ENCODE measurements around the gene CRTAP.
"Not testable (repeated sequence)": the region's sequence is repeated elsewhere in the genome, so short reads cannot be mapped to it uniquely, and the experiment has no call there.

CRTAP gene
- long read RNA-seq, donor 1, full-length matches to known transcripts: 32 of 32 reads
- long read RNA-seq, donor 1, partial matches to known transcripts: 0 of 32 reads
- long read RNA-seq, donor 1, other reads (novel, unspliced or antisense): 0 of 32 reads
- long read RNA-seq, donor 2, full-length matches to known transcripts: 22 of 22 reads
- long read RNA-seq, donor 2, partial matches to known transcripts: 0 of 22 reads
- long read RNA-seq, donor 2, other reads (novel, unspliced or antisense): 0 of 22 reads
- long read RNA-seq, donor 3, full-length matches to known transcripts: 13 of 13 reads
- long read RNA-seq, donor 3, partial matches to known transcripts: 0 of 13 reads
- long read RNA-seq, donor 3, other reads (novel, unspliced or antisense): 0 of 13 reads
- long read RNA-seq, donor 4, full-length matches to known transcripts: 14 of 67 reads
- long read RNA-seq, donor 4, partial matches to known transcripts: 53 of 67 reads
- long read RNA-seq, donor 4, other reads (novel, unspliced or antisense): 0 of 67 reads
- long read RNA-seq, donor 5, full-length matches to known transcripts: 34 of 44 reads
- long read RNA-seq, donor 5, partial matches to known transcripts: 10 of 44 reads
- long read RNA-seq, donor 5, other reads (novel, unspliced or antisense): 0 of 44 reads
- long read RNA-seq, donor 6, full-length matches to known transcripts: 30 of 73 reads
- long read RNA-seq, donor 6, partial matches to known transcripts: 43 of 73 reads
- long read RNA-seq, donor 6, other reads (novel, unspliced or antisense): 0 of 73 reads
- long read RNA-seq, donor 7, full-length matches to known transcripts: 53 of 92 reads
- long read RNA-seq, donor 7, partial matches to known transcripts: 34 of 92 reads
- long read RNA-seq, donor 7, other reads (novel, unspliced or antisense): 5 of 92 reads
- long read RNA-seq, donor 8, full-length matches to known transcripts: 17 of 22 reads
- long read RNA-seq, donor 8, partial matches to known transcripts: 0 of 22 reads
- long read RNA-seq, donor 8, other reads (novel, unspliced or antisense): 5 of 22 reads

DNA sequence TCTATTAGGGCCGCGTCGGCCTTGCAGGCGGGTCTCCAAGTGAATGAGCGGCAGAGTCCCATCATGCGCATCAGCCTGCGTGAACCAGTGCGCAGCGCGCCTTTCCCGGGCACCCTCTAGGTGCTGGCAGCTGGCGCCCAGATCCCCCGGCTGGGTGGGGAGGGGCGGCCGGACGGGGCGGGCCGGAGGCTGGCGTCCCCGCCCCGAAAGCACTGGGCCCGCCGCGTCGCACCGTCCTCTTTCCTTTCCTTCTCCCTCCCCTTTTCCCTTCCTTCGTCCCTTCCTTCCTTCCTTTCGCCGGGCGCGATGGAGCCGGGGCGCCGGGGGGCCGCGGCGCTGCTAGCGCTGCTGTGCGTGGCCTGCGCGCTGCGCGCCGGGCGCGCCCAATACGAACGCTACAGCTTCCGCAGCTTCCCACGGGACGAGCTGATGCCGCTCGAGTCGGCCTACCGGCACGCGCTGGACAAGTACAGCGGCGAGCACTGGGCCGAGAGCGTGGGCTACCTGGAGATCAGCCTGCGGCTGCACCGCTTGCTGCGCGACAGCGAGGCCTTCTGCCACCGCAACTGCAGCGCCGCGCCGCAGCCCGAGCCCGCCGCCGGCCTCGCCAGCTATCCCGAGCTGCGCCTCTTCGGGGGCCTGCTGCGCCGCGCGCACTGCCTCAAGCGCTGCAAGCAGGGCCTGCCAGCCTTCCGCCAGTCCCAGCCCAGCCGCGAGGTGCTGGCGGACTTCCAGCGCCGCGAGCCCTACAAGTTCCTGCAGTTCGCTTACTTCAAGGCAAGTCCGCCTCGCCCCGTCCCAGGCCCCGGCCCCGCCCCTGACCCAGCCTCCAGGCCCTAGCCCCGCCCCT lies at the start of gene CRTAP:
TSS of gene CRTAP (plus strand) at position 243 of the 850 bp plus-strand sequence. CDS start at position 307, 64 bp downstream.
- peak; percentile 98 for DNase-seq

DNA sequence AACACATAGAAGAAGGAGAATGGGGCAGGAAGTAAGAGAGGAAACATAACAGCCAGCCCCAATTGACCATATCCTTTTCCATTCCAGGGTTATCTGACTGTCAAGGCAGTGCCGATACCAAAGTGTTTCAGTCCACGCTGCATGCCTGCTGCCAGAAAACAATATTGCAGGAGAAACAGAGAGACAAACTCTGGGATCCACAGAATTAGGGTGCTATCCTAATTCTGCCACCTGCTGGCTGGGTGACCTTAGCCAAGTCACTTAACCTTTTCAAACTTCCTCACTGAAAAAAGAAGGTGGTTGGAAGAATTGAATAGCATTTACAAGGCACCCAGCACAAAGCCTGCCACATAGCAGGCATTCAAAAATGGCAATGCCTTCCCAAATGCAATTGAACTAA lies 48.9 kb upstream of the CRTAP start:
- DNase-seq: no peak

DNA sequence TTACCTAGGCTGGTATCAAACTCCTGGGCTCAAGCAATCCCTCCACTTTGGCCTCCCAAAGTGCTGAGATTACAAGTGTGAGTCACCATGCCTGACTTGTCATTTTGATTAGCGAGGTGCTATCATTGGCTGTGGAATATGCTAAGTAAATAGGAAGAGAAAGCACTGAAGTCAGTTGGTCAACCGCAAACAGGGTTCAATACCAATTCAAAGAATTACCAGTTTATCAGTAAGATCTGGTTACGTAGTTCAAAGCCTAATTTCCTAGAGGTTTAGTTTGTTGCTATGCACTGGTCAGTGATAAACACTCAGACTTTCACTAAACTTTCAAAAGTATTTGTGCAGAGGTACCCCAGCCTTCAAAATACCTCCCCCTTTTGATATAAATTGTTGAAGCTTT lies 46.3 kb upstream of the CRTAP start:
- no peak for DNase-seq

DNA sequence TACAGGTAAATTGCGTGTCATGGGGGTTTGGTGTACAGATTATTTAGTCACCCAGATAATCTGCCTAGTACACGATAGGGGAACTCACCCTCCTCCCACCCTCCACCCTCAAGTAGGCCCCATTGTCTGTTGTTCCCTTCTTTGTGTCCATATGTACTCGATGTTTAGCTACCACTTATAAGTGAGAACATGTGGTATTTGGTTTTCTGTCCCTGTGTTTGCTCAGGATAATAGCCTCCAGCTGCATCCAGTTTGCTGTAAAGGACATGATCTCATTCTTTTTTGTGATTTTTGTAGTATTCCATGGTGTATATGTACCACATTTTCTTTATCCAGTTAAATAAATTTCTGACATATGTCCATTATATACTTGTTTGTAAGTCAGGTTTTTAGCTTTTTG lies 44.0 kb upstream of the CRTAP start:
- not testable (repeated sequence) for DNase-seq

DNA sequence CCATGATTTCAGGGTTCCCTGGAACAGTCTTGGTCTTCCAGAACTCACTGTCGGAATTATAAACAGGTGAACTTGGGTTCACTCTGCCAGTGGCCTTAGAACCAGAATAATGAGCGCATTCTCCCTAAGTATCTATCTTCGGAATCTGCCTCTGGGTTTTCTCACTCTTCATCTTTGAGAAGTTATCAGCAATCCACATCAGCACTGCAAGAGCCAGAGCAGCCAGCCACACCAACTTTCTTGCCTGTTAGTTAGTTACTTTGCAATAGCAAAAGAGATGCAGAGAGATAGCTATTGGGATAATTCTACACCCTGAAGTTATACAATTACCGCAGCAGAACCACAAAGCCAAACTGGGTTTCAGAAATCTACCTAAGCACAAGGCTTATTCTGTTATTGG lies 42.6 kb upstream of the CRTAP start:
- DNase-seq: no peak

DNA sequence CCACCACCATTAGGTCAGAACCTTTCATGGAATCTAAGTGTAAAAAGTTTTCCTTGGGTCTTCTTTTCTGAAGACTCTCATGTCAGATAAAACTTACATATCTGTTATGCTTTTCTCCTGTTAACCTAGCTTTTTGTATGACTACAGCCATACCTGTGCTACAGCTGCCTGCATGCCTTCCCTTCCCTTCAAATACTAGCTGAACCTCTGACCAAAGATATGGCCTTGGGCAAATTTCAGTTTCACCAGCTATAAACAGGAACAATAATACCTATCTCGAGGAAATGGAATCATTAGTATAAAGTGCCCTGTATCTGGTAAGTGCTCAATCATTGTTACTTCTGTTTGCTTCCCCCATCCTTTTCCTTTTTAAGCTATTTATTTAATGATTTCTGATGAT lies 41.9 kb upstream of the CRTAP start:
- DNase-seq: no peak

DNA sequence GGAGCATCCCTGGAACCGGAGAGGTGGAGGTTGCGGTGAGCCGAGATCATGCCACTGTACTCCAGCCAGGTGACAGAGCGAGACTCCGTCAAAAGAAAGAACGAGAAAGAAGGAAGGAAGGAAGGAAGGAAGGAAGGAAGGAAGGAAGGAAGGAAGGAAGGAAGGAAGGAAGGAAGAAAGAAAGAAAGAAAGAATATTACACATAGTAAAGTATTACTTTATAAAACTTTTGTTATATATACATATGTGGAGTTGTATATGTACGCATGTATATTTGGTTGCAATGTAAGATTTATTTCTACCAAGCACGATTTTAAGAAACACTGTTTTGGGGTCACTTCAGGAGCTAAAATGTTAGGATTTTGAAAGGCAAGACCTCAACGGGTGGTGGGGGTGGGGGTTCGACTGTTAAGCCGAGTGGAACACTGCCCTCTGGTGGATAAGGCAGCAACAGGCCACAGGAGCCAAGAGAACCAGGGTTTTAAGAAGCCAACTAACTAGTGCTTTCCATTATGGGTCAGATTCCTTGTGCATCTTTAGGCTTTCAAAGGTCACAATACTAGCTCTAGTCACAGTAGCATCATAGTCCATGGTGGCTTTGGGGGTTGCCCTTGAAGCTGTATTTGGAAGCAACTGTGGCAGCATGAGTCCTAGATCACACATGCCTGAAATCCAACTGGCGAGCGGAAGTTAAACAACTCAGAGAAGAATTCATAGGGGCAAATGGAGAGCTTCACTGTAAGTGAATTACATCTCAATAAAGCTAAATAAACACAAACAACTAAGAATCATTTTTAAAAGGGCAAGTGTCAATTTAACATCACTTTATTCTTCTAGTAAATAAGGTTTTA lies 39.4 kb upstream of the CRTAP start:
- peak; percentile 23 for DNase-seq

DNA sequence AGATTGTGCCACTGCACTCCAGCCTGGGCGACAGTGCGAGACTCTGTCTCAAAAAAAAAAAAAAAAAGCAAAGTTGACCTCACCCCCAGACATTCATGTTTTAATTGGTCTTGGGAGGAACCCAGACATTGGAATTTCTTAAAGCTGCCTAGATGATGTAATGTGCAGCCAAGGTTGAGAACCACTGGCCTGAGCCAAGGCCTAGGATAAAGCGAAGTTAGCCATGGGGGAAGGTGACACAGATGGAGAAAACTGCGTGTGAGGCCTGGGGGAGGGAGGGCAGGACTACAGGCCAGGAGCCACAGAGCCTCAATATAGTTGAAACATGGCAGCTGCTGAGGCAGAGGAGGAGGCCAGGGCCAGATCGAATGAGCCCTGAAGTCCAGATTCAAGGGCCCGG lies 37.8 kb upstream of the CRTAP start:
- no peak for DNase-seq

DNA sequence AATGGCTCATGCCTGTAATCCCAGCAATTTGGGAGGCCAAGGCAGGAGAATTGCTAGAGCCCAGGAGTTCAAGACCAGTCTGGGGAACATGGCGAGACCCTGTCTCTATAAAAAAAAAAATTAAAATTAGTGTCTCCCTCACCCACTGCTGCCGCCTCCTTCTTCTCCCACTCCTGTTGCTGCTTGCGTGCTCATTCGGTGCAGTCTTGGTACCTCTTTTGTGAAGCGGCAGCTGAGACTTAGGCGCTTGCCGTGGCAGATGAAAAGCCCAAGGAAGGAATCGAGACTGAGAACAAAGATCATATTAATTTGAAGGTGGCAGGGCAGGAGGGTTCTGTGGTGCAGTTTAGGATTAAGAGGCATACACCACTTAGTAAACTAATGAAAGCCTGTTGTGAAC lies 36.9 kb upstream of the CRTAP start:
- no peak for DNase-seq

DNA sequence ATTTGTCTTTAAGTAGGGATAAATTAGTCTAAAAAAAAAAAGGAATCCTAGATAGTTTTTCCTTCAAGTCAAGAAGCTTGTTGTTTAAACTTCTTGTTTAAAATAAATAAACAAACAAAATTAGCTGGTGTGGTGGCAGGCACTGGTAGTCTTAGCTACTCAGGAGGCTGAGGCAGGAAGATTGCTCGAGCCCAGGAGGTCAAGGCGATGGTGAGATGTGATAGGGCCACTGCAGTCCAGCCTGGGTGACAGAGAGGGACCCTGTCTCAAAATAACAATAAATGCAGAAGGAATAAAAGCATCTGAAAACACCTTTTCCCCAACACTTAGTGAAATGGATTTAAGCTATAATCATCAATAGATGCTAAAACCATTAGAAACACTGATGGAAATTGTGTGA lies 35.8 kb upstream of the CRTAP start:
- DNase-seq: no peak

DNA sequence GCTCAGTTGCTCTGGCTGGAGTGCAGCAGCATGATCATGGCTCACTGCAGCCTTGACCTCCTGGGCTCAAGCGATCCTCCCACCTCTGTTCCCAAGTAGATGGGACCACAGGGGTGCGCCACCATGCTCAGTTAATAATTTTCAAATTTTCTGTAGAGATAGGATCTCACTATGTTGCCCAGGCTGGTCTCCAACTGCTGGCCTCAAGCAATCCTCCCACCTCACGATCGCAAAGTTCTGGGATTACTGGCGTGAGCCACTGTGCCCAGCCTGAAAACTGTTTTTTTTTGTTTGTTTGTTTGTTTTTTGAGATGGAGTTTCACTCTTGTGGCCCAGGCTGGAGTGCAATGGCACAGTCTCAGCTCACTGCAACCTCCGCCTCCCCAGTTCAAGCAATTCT lies 34.0 kb upstream of the CRTAP start:
- not testable (repeated sequence) for DNase-seq

DNA sequence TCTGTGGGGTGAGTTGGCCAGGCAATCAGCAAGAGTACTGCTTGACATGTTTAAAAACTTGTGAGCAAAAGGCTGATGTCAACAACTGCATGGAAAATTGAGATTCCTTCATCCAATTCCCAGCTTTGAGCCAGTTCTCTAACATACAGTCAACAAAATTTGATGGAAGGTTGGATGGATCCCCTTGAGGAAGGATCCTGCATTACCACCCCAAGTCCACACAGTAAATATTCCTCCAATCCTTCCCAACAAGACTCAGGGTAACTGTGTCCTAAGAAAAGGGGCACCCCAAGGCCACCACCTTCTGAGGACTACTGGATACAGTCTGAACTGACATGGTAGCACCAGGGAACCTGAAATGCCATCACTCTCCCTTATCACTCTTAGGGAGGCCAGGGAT lies 32.0 kb upstream of the CRTAP start:
- no peak for DNase-seq

DNA sequence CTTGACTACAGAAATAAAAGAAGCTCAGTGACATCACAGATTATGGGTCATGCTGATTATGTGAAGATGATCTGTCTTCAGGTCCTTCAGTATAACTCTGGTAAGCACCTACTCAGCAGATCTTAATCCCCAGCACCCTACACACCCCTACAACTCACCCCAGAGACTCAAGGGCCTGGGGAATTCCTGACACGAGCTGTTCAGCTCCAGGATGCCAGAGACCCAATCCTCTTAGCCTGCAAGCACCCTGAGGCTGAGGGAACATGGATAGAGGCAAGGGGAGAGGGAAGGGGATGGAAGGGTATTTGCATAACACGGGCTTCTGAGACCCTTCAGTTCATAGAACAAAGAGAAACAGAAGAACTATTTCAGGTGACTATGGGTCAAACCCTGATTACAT lies 29.9 kb upstream of the CRTAP start:
- no peak for DNase-seq

DNA sequence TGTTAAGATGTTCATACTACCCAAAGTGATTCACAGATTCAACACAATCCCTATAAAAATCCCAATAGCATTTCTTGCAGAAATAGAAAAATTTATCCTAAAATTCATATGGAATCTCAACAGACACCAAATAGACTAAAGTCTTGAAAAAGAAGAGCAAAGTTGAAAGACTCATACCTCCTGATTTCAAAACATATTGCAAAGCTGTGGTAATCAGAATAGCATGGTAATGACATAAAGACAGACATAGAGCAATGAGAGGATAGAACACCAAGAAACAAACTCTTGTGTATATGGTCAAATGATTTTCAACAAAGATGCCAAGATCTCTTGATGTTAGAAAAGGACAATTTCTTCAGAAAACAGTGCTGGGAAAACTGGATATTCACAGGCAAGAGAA lies 25.1 kb upstream of the CRTAP start:
- no peak for DNase-seq

DNA sequence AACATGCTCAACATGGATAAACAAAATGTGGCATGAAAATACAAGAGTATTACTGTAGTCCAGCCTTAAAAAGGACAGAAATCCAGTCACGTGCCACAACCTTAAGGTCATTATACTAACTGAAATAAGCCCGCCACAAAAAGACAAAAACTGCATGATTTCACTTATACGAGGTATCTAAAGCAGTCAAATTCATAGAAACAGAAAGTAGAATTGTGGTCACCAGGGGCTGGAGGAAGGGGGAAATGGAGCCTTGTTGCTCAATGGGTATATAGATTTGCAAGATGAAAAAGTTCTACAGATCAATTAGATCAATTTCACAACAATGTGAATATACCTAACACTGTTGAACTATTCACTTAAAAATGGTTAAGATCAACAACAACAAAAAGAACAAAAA lies 24.3 kb upstream of the CRTAP start:
- DNase-seq: no peak

DNA sequence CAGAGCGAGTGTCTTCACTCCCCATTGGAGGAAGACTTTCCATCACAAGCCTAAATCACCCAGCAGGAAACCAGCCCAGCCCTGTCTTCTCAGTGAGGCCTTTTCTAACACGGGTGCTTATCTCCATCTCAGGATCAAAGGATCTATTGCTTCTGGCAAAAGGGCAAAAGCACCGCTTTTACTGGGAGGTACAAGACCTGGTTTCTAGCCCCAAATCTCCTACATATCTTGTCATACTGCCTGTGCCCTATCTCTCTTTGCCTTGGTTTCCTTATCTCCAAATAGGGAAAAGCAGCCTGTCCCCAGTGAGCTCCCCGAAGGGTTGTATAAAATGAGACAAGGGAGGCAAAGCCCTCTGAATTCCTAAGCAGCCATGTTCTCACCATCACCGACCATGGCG lies 22.1 kb upstream of the CRTAP start:
- DNase-seq: no peak

DNA sequence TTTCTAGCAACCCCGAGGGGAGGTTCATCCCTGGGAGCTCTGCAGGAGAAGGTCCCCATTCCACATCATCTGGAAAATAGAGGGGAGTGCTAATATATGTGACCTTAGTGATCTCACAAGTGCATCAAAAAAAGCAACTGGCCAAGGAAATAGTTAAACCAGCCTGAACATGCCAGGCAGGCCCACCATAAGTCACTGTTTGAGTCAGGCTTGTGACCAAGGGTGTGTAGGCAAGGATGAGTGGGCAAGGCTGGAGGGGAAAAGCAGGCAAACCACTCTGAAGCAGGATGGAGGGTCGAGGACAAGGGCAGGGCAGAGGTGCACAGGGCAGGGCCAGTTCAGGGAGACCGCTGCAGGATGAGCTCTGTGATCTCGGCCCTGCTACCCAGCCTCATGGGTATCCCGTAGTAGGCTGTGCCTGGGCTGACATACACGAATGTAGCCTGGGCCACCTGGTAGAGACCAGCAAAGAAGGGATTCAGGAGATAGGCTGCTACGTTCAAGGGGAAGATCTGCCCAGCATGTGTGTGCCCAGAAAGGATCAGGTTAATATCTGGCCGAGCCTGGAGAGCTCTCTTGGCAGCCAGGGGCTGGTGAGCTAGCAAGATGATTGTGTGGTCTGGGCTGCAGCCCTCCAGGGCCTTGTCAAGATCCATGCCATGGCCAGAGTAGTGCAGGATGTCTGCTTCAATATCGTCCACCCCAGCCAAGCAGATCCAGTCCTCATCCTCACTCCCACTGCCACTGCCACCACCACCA lies 21.1 kb upstream of the CRTAP start:
- no peak for DNase-seq

DNA sequence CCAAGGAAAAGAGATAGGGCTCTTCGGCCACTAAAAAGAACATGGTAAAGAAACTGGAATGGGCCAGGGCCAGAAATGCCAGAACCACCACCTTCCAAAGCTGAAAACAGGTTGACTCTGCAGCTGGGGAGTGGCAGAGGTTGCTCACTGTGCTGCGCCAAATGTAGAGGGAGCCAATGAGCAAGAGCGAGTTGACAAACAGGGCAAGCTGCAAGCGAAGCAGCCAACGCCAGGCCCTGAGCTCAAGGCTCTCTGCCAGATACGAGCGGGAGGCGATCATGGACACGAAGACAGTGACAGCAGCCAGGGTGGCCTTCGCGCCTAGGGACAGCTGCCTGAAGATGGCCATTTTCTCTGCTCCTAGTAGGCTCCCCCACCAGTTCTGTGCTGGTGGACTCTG lies 20.0 kb upstream of the CRTAP start:
- DNase-seq: no peak

DNA sequence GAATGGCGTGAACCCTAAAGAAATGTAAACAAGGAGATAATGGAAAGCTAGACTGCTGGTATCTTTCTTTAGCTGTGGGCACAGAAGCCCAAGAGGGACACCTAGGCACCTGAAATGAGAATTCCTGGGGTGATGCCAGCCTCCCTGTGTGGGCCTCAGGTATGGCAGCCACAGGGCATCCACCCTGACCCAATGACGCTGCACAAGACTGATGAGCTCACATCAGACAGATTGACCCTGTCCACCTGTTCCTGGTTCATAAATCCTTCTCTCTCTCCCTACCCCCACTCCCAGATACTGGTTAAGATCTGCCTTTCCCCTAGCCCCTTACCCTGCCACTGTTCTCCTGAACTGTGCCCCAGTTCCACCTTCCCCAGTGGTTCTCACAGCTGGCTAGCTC lies 18.4 kb upstream of the CRTAP start:
- DNase-seq: peak; percentile 9

DNA sequence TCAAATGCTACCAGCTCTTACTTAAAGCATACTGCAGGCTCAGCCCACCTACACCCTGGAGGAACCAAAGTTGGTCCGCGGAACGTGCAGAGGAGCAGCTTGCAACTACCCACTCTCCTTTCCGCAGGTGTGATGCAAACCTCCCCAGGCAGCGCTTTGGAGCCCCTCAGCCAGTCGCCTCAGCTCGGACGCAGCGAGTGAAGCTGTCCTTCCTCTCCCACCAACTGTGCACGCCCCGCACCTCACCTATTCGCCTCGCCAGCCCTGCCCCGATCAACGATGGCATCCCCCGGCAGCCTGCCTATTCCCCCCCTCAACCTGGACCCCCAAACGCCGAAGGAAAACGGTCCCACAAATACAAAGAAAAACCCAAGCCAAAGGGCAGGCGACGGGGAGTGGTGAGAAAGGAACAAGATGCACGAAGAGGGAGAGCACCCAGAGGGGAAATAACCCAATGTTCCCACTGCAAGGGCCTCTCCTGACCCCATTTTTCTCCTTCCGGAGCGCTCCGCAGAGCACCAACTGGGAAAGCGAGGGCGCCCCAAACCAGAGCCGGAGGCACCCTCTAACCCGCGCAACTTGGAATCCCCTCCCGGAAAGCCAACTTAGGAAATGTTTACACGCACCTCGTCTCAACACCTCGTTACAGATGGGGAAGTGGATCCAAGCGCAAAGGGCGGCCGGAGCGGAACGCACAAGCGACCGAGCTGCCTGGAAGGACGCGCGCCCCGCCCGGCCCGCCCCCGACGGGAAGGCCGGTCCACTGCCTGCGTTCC lies 17.5 kb upstream of the CRTAP start:
- peak; percentile 83 for DNase-seq

All from right kidney (tissue), 9 donors.